ENCODE results near the gene BAG2. TPM values are rescaled to one million over a fixed set of nuclear protein-coding genes. Genes with fewer than 3 reads are reported as not detected.

The BAG2 gene
- total RNA-seq, 2 experiments from 2014 or later: 8.2 to 8.8 TPM

DNA sequence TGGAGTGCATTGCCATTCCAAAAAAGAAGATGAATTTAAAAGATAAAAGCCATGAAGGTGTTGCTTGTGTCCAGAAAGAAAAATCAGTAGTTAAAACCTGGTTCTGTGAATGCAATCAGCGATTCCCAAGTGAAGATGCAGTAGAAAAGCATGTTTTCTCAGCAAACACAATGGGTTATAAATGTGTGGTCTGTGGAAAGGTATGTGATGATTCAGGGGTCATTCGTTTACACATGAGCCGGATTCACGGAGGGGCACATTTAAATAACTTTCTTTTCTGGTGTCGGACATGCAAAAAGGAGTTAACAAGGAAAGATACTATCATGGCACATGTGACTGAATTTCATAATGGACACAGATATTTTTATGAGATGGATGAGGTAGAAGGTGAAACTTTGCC, 24.7 kb upstream of the BAG2 start:
- ChIA-PET POLR2A (no interaction called here), CTCF (interaction anchor here (1.3 kb wide), 1 partner anchor 93 kb away, joined by 3 read pairs; no protein-coding TSS in a partner anchor)
- Mint-ChIP-seq H3K4me1 (peaks cover 31% of the 10 kb centered on the region), H3K36me3 (ENCODE audit: low read depth) (peaks cover 61% of the 10 kb centered on the region), H3K27me3 (no peaks in the 10 kb centered on the region), H3K27ac (peak overlapping the region; percentile 19), H3K9me3 (ENCODE audit: low read depth) (no peaks in the 10 kb centered on the region), H3K4me3 (no peak overlapping the region)
- ATAC-seq (no peak), DNase-seq (no peak)
- intact Hi-C loops (cut with DNase I, micrococcal nuclease): no loop called here

- Mint-ChIP-seq H3K4me1 (peaks cover 31% of the 10 kb centered on the region), H3K27ac (peak overlapping the region; percentile 77), H3K27me3 (no peaks in the 10 kb centered on the region), H3K4me3 (no peak overlapping the region), H3K36me3 (ENCODE audit: low read depth) (peaks cover 58% of the 10 kb centered on the region), H3K9me3 (ENCODE audit: low read depth) (no peaks in the 10 kb centered on the region)
- peak; percentile 74 for ATAC-seq
- intact Hi-C loops (cut with DNase I, micrococcal nuclease): loop anchor here in 1 of 2 experiments (1.0 kb wide), 1 partner anchor 117 kb away; no protein-coding TSS in a partner anchor
- ChIA-PET CTCF (no interaction called here), POLR2A (interaction anchor here (1.2 kb wide), 1 partner anchor 59 kb away, joined by 3 read pairs; no protein-coding TSS in a partner anchor)
- DNase-seq: peak; percentile 10
Observed at GRCh38 chr6:57147955-57148858, 23.9 kb upstream of the BAG2 start.

DNA sequence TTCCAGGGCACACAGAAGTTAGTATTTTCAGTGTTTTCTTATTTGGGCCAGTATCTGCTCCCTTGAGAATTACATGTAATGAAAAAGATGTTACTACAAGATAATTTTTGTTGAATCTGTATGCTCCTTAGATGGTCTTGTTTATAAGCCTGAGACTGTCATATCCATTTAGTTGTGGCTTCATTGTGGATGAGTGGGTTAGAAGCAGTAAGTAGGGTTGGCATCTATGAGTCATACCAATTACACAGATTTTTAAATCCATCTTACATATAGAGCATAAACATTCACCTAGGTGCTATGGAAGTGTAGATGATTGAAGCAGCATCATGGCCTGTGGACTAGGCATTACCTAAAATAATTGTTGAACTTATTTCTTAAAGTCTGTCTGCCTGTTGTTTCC, 13.5 kb upstream of the BAG2 start:
- no peak overlapping the region for H3K4me3 Mint-ChIP-seq
- POLR2A ChIA-PET: interaction anchor here (0.7 kb wide), 1 partner anchor 269 kb away, joined by 4 read pairs; no protein-coding TSS in a partner anchor
- H3K9me3 Mint-ChIP-seq (ENCODE audit: low read depth): peaks cover 3% of the 10 kb centered on the region
- peaks cover 20% of the 10 kb centered on the region for H3K36me3 Mint-ChIP-seq (ENCODE audit: low read depth)
- intact Hi-C loops (cut with DNase I, micrococcal nuclease): no loop called here
- no peaks in the 10 kb centered on the region for H3K27me3 Mint-ChIP-seq
- no peak overlapping the region for H3K27ac Mint-ChIP-seq
- no peak for DNase-seq
- peaks cover 6% of the 10 kb centered on the region for H3K4me1 Mint-ChIP-seq
- CTCF ChIA-PET: interaction anchor here (0.6 kb wide), 1 partner anchor 89 kb away, joined by 3 read pairs; no protein-coding TSS in a partner anchor
- peak; percentile 89 for ATAC-seq

DNA sequence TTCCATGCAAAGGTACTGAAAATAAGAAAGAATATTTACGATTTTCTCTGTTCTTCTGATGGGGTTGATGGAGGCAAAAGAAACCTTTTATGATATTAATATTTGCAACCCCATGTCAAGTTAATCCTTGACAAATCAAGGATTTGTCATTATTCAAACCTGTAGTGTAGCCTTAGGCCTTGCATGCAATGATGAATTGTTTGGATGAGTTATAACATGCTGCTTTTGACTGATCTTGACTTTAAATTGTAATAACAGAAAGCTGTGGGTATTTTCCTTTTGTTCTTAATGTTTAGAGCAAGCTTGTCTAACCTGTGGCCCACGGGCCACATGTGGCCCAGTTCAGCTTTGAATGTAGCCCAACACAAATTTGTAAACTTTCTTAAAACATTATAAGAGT, 13.0 kb upstream of the BAG2 start:
- peaks cover 6% of the 10 kb centered on the region for H3K9me3 Mint-ChIP-seq (ENCODE audit: low read depth)
- POLR2A ChIA-PET: no interaction called here
- no peaks in the 10 kb centered on the region for H3K27me3 Mint-ChIP-seq
- peaks cover 23% of the 10 kb centered on the region for H3K36me3 Mint-ChIP-seq (ENCODE audit: low read depth)
- CTCF ChIA-PET: interaction anchor here (0.6 kb wide), 1 partner anchor 89 kb away, joined by 3 read pairs; no protein-coding TSS in a partner anchor
- no peak overlapping the region for H3K4me3 Mint-ChIP-seq
- H3K4me1 Mint-ChIP-seq: peaks cover 6% of the 10 kb centered on the region
- peak; percentile 39 for ATAC-seq
- no peak for DNase-seq
- no peak overlapping the region for H3K27ac Mint-ChIP-seq
- intact Hi-C loops (cut with DNase I, micrococcal nuclease): no loop called here

DNA sequence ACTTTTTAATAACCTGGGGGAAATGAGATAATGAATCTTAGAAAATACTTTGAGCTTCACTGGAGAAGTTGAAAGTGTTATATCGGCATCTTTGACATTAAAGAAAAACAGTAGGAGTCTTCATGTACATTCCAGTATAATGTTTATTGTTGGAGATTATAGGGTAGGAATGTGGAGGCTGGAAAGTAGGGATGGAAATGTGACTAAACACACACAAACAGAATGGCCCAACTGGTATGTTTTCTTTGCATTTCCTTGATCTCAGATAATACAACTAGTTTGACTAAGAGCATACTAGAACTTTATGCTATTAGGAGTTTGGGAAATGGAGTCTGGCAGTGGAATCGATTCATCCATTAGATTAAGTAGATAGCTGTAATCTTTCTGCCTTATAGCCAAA, 10.1 kb upstream of the BAG2 start:
- H3K4me3 Mint-ChIP-seq: no peak overlapping the region
- H3K27me3 Mint-ChIP-seq: no peaks in the 10 kb centered on the region
- H3K36me3 Mint-ChIP-seq (ENCODE audit: low read depth): peaks cover 38% of the 10 kb centered on the region

DNA sequence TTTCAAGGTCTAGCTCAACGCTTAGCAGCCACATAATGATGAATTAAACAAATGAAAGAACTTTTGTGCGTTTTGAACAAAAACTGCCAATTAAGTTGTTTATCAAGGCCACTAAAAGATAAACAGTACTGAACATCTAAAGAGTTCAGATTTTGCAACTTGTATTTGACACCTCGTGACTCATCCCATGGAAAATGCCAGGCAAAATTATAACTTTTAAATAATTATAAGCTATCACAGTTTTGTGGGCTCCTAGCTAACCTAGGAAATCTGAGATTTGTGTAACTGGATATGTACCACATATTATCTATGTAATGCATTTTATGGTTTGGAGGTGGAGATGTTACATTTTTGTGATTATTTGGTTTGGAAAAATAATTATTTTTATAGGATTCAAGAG, 9.6 kb upstream of the BAG2 start:
- POLR2A ChIA-PET: no interaction called here
- CTCF ChIA-PET: interaction anchor here (0.6 to 1.1 kb wide), 2 partner anchors 9 to 20 kb away, joined by 3 read pairs; no protein-coding TSS in a partner anchor
- peaks cover 6% of the 10 kb centered on the region for H3K4me1 Mint-ChIP-seq
- intact Hi-C loops (cut with DNase I, micrococcal nuclease): no loop called here
- peaks cover 43% of the 10 kb centered on the region for H3K36me3 Mint-ChIP-seq (ENCODE audit: low read depth)
- no peak overlapping the region for H3K27ac Mint-ChIP-seq
- H3K4me3 Mint-ChIP-seq: no peak overlapping the region
- no peaks in the 10 kb centered on the region for H3K27me3 Mint-ChIP-seq
- DNase-seq (no peak), ATAC-seq (no peak)
- peaks cover 17% of the 10 kb centered on the region for H3K9me3 Mint-ChIP-seq (ENCODE audit: low read depth)

More for the DNA sequence above, 10.1 kb upstream of the BAG2 start:
- DNase-seq (no peak), ATAC-seq (no peak)
- CTCF ChIA-PET: interaction anchor here (0.6 kb wide), 1 partner anchor 20 kb away, joined by 3 read pairs; no protein-coding TSS in a partner anchor
- Mint-ChIP-seq H3K9me3 (ENCODE audit: low read depth) (peaks cover 17% of the 10 kb centered on the region), H3K4me1 (peaks cover 6% of the 10 kb centered on the region), H3K27ac (no peak overlapping the region)
- intact Hi-C loops (cut with DNase I, micrococcal nuclease): no loop called here
- POLR2A ChIA-PET: no interaction called here

DNA sequence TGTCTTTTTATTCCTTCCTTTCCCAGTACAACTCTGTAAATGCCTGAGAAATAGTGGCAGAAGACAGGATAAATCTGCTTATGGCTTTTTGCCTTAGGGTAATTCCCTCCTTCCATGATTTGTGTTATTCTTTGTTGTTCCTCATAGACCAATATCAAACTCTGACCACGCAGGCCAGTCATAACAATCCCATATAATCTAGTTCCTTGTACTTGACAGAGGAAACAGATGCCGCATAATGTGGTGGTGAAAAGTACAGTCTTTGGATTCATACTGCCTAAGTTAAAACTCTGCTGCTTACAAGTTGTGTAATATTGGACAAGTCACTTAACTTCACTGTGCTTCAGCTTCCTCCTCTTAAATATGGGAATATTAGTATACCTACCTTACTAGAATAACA, 8.2 kb upstream of the BAG2 start:
- intact Hi-C loops (cut with DNase I, micrococcal nuclease): no loop called here
- Mint-ChIP-seq H3K4me3 (no peak overlapping the region), H3K36me3 (ENCODE audit: low read depth) (peaks cover 43% of the 10 kb centered on the region), H3K9me3 (ENCODE audit: low read depth) (peaks cover 17% of the 10 kb centered on the region), H3K27ac (no peak overlapping the region), H3K27me3 (no peaks in the 10 kb centered on the region), H3K4me1 (no peaks in the 10 kb centered on the region)
- ATAC-seq (no peak), DNase-seq (no peak)
- ChIA-PET CTCF (no interaction called here), POLR2A (no interaction called here)

DNA sequence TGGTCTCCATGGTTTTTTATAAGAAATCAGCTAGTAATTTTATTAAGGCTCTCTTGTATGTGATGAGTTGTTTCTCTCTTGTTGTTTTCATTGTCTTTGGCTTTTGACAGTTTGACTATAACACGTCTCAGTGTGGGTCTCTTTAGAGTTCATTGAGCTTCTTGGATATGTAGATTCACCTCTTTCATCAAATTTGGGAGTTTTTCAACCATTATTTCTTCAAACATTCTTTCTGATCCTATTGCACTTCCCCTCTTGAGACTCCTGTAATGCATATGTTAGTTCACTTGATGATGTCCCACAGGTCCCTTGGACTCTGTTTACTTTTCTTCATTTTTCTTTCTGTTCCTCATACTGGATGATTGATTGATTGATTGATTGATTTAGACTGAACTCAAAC, 7.0 kb upstream of the BAG2 start:
- no peak overlapping the region for H3K4me3 Mint-ChIP-seq
- POLR2A ChIA-PET: no interaction called here
- no peak for DNase-seq
- CTCF ChIA-PET: no interaction called here
- ATAC-seq: no peak
- peaks cover 42% of the 10 kb centered on the region for H3K36me3 Mint-ChIP-seq (ENCODE audit: low read depth)
- H3K27ac Mint-ChIP-seq: no peak overlapping the region
- H3K4me1 Mint-ChIP-seq: no peaks in the 10 kb centered on the region
- peaks cover 17% of the 10 kb centered on the region for H3K9me3 Mint-ChIP-seq (ENCODE audit: low read depth)
- no peaks in the 10 kb centered on the region for H3K27me3 Mint-ChIP-seq
- intact Hi-C loops (cut with DNase I, micrococcal nuclease): no loop called here

- H3K27me3 Mint-ChIP-seq: no peaks in the 10 kb centered on the region
- peaks cover 5% of the 10 kb centered on the region for H3K36me3 Mint-ChIP-seq (ENCODE audit: low read depth)
- intact Hi-C loops (cut with DNase I, micrococcal nuclease): loop anchor here (2.0 to 5.0 kb wide), 4 partner anchors 124 to 221 kb away; partner anchors contain the start of genes BEND6 (in 1 of the 2) and PRIM2 (in 1 of the 2)
- no peaks in the 10 kb centered on the region for H3K9me3 Mint-ChIP-seq (ENCODE audit: low read depth)
- ChIA-PET POLR2A (interaction anchor here (1.2 to 1.9 kb wide), 3 partner anchors 48 to 84 kb away, joined by 3 to 5 read pairs (median 5); partner anchors contain the start of genes RAB23 and ZNF451), CTCF (interaction anchor here (3.6 kb wide), 1 partner anchor 143 kb away, joined by 17 read pairs; the partner anchor contains the start of gene PRIM2)
- H3K27ac Mint-ChIP-seq: peak overlapping the region; percentile 95
- peak; percentile 53 for DNase-seq
- ATAC-seq: peak; percentile 11
- H3K4me3 Mint-ChIP-seq: peak overlapping the region; percentile 87
- H3K4me1 Mint-ChIP-seq: peaks cover 35% of the 10 kb centered on the region
Observed at GRCh38 chr6:57173056-57173885, 1.1 kb downstream of the BAG2 start.

GRCh38 chr6:57173886-57174510, 1.9 kb downstream of the BAG2 start:
- ChIA-PET POLR2A (no interaction called here), CTCF (no interaction called here)
- Mint-ChIP-seq H3K4me1 (peaks cover 35% of the 10 kb centered on the region), H3K27ac (peak overlapping the region; percentile 95), H3K9me3 (ENCODE audit: low read depth) (no peaks in the 10 kb centered on the region), H3K27me3 (no peaks in the 10 kb centered on the region), H3K4me3 (peak overlapping the region; percentile 87), H3K36me3 (ENCODE audit: low read depth) (peaks cover 4% of the 10 kb centered on the region)
- no peak for DNase-seq
- intact Hi-C loops (cut with DNase I, micrococcal nuclease): loop anchor here (2.0 to 5.0 kb wide), 4 partner anchors 125 to 222 kb away; partner anchors contain the start of genes BEND6 (in 1 of the 2) and PRIM2 (in 1 of the 2)
- ATAC-seq: no peak

DNA sequence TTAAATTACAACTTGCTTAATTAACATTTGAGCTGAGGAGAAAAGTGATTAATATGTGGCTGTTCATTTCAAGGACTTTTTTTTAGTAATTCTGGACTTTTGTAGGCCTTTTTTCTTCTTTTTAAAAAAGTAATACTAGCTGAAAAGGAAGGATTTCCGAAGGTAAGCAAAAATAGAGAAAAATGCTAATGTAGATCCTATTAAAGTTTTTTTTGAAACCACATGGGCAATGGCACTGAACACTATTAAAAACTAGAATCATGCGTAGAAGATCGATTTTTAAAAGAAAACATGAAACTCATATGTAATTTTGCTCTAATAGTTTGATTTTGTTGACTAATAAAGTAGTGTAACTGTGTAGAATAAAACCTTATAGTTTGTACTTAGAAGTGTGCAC, 2.4 kb downstream of the BAG2 start:
- Mint-ChIP-seq H3K9me3 (ENCODE audit: low read depth) (no peaks in the 10 kb centered on the region), H3K27ac (no peak overlapping the region), H3K27me3 (no peaks in the 10 kb centered on the region), H3K36me3 (ENCODE audit: low read depth) (peaks cover 4% of the 10 kb centered on the region), H3K4me1 (peaks cover 35% of the 10 kb centered on the region), H3K4me3 (peak overlapping the region; percentile 87)
- ATAC-seq (no peak), DNase-seq (no peak)
- intact Hi-C loops (cut with DNase I, micrococcal nuclease): loop anchor here in 1 of 2 experiments (5.0 kb wide), 1 partner anchor 222 kb away; no protein-coding TSS in a partner anchor
- ChIA-PET POLR2A (no interaction called here), CTCF (no interaction called here)
